IMR-90 (cell line): Measurements from ENCODE around the gene SLC30A10. TPM values are rescaled to one million over a fixed set of nuclear protein-coding genes. Genes with fewer than 3 reads are reported as not detected.

Experiments used
- ATAC-seq: fragments of 200-7000 bp; cut with Tn5 transposase; 2 replicates; pipeline ENCODE4 v1.9.1; 2020; ENCODE audit warnings: low read depth, mild to moderate bottlenecking, moderate library complexity
- BruUV-seq: library from RNA; stranded (reverse); fragments of 400-500 nt; replicated peaks from 2 replicates; lab custom pipeline; 2021; lab: Mats Ljungman, UMichigan
- CTCF ChIA-PET: fragments of 300-600 bp; formaldehyde crosslinking; extraction: SDS; loops from one replicate; lab custom pipeline; 2021; ENCODE audit warnings: antibody characterized with exemption; lab: Yijun Ruan, JAX
- POLR2A ChIA-PET: fragments of 300-600 bp; sonication (Branson Sonifier 250); formaldehyde crosslinking; loops from one replicate; lab custom pipeline; 2022; ENCODE audit warnings: antibody characterized with exemption; ENCODE audit not compliant: unreplicated experiment; lab: Charles Lee
- DNase-seq: peaks from one replicate; pipeline ENCODE4 v3.0.0; 2013
- H2AFZ ChIP-seq: replicated peaks from 2 replicates; pipeline ENCODE3; 2013; ENCODE audit warnings: low read length, mild to moderate bottlenecking; ENCODE audit not compliant: poor library complexity
- H2AK5ac ChIP-seq: 2 replicates; pipeline ENCODE4 v1.6.1; 2013; ENCODE audit warnings: low read depth, low read length, inconsistent platforms
- H2AK9ac ChIP-seq: replicated peaks from 2 replicates; pipeline ENCODE3; 2013; ENCODE audit warnings: mild to moderate bottlenecking, low read depth, low read length, moderate library complexity; ENCODE audit not compliant: poor library complexity
- H2BK120ac ChIP-seq: 2 replicates; pipeline ENCODE4 v1.6.1; 2013; ENCODE audit warnings: low read depth, low read length, inconsistent platforms
- H2BK15ac ChIP-seq: 3 replicates; pipeline ENCODE4 v1.6.1; 2013; ENCODE audit warnings: low read depth, low read length, inconsistent platforms
- H2BK20ac ChIP-seq: 2 replicates; pipeline ENCODE4 v1.6.1; 2013; ENCODE audit warnings: low read depth, mild to moderate bottlenecking, inconsistent platforms, low read length, moderate library complexity
- H2BK5ac ChIP-seq: 2 replicates; pipeline ENCODE4 v1.6.1; 2013; ENCODE audit warnings: mild to moderate bottlenecking, low read depth, low read length, inconsistent platforms; ENCODE audit not compliant: poor library complexity, severe bottlenecking
- H3K14ac ChIP-seq: replicated peaks from 2 replicates; pipeline ENCODE4 v1.6.1; 2013; ENCODE audit warnings: low read depth, low read length, inconsistent platforms
- H3K18ac ChIP-seq: 2 replicates; pipeline ENCODE4 v1.6.1; 2013; ENCODE audit warnings: low read depth, low read length, control low read depth
- H3K23ac ChIP-seq: 2 replicates; pipeline ENCODE4 v1.6.1; 2013; ENCODE audit warnings: low read depth, low read length, inconsistent platforms
- H3K27ac ChIP-seq: 2 replicates; pipeline ENCODE4 v1.5.1; 2013; ENCODE audit warnings: mild to moderate bottlenecking, control low read depth, low read length; ENCODE audit not compliant: insufficient read depth
- H3K27me3 ChIP-seq: 2 replicates; pipeline ENCODE4 v1.6.1; 2013; ENCODE audit warnings: low read length; ENCODE audit not compliant: control insufficient read depth, insufficient read depth
- H3K36me3 ChIP-seq: 2 replicates; pipeline ENCODE4 v1.6.1; 2013; ENCODE audit warnings: low read length, mixed read lengths; ENCODE audit not compliant: control insufficient read depth, insufficient read depth
- H3K4ac ChIP-seq: 2 replicates; pipeline ENCODE4 v1.6.1; 2013; ENCODE audit warnings: low read depth, low read length, inconsistent platforms
- H3K4me1 ChIP-seq: 2 replicates; pipeline ENCODE4 v1.6.1; 2013; ENCODE audit warnings: low read length, mixed read lengths; ENCODE audit not compliant: control insufficient read depth, insufficient read depth
- H3K4me2 ChIP-seq: 2 replicates; pipeline ENCODE4 v1.6.1; 2013; ENCODE audit warnings: low read depth, mild to moderate bottlenecking, control low read depth, low read length, moderate library complexity
- H3K4me3 ChIP-seq: 2 replicates; pipeline ENCODE4 v1.5.1; 2013; ENCODE audit warnings: low read depth, mild to moderate bottlenecking, control low read depth, low read length, moderate library complexity; ENCODE audit not compliant: insufficient read depth
- H3K56ac ChIP-seq: 2 replicates; pipeline ENCODE4 v1.6.1; 2013; ENCODE audit warnings: low read length, inconsistent platforms; ENCODE audit not compliant: insufficient read depth; ENCODE audit errors: extremely low read depth
- H3K79me1 ChIP-seq, 2 experiments: 2 replicates each; pipeline ENCODE4 v1.6.1; 2013; ENCODE audit warnings: low read length in 2 of 2, inconsistent platforms in 1 of 2, low read depth in 1 of 2
- H3K9ac ChIP-seq: 2 replicates; pipeline ENCODE4 v1.6.1; 2013; ENCODE audit warnings: low read depth, low read length, control low read depth
- H3K9me1 ChIP-seq: 2 replicates; pipeline ENCODE4 v1.6.1; 2013; ENCODE audit warnings: low read length, inconsistent platforms; ENCODE audit not compliant: insufficient read depth
- H3K9me3 ChIP-seq: 2 replicates; pipeline ENCODE4 v1.6.1; 2013; ENCODE audit warnings: low read length; ENCODE audit not compliant: control insufficient read depth, insufficient read depth
- H4K20me1 ChIP-seq: 2 replicates; pipeline ENCODE4 v1.6.1; 2013; ENCODE audit warnings: low read length, inconsistent platforms; ENCODE audit not compliant: insufficient read depth
- H4K5ac ChIP-seq: 2 replicates; pipeline ENCODE4 v1.6.1; 2013; ENCODE audit warnings: mild to moderate bottlenecking, low read depth, low read length, control low read depth
- H4K8ac ChIP-seq, 2 experiments: 2 replicates each; pipeline ENCODE4 v1.6.1; 2013; ENCODE audit warnings: low read depth in 2 of 2, low read length in 2 of 2, control low read depth in 1 of 2, inconsistent platforms in 1 of 2
- H4K91ac ChIP-seq: 2 replicates; pipeline ENCODE4 v1.6.1; 2013; ENCODE audit warnings: low read depth, low read length, inconsistent platforms; ENCODE audit not compliant: insufficient read depth
- BHLHE40 ChIP-seq: fragments of 150-350 bp; IDR thresholded peaks from 2 replicates; pipeline ENCODE4 v1.6.1; 2016; ENCODE audit warnings: mild to moderate bottlenecking, low read depth, low read length
- CEBPB ChIP-seq: IDR thresholded peaks from 2 replicates; pipeline ENCODE4 v1.6.1; 2012; ENCODE audit warnings: low read depth, low read length, improper control_type of control experiment
- CHD1 ChIP-seq: IDR thresholded peaks from 2 replicates; pipeline ENCODE4 v1.6.1; 2012; ENCODE audit warnings: low read depth, low read length, improper control_type of control experiment
- ELK1 ChIP-seq: fragments of 150-350 bp; IDR thresholded peaks from 2 replicates; pipeline ENCODE4 v1.6.1; 2016; ENCODE audit warnings: low read depth, mild to moderate bottlenecking, low read length, moderate library complexity, borderline replicate concordance
- FOS ChIP-seq: fragments of 150-350 bp; IDR thresholded peaks from 2 replicates; pipeline ENCODE4 v1.6.1; 2016; ENCODE audit warnings: low read depth, low read length
- MAFK ChIP-seq: IDR thresholded peaks from 2 replicates; pipeline ENCODE4 v1.6.1; 2012; ENCODE audit warnings: low read depth, low read length, improper control_type of control experiment
- MAZ ChIP-seq: IDR thresholded peaks from 2 replicates; pipeline ENCODE4 v1.6.1; 2012; ENCODE audit warnings: low read depth, mild to moderate bottlenecking, low read length, improper control_type of control experiment, moderate library complexity, borderline replicate concordance
- MXI1 ChIP-seq: IDR thresholded peaks from 2 replicates; pipeline ENCODE4 v1.6.1; 2012; ENCODE audit warnings: low read depth, mild to moderate bottlenecking, low read length, moderate library complexity, borderline replicate concordance
- NFE2L2 ChIP-seq: fragments of 150-350 bp; IDR thresholded peaks from 2 replicates; pipeline ENCODE4 v1.6.1; 2016; ENCODE audit warnings: low read depth, mild to moderate bottlenecking, low read length
- POLR2A ChIP-seq: IDR thresholded peaks from 2 replicates; pipeline ENCODE4 v1.6.1; 2012; ENCODE audit warnings: mild to moderate bottlenecking, low read depth, low read length
- RAD21 ChIP-seq: IDR thresholded peaks from 2 replicates; pipeline ENCODE4 v1.6.1; 2012; ENCODE audit warnings: low read length, improper control_type of control experiment
- RCOR1 ChIP-seq: IDR thresholded peaks from 2 replicates; pipeline ENCODE4 v1.6.1; 2012; ENCODE audit warnings: mild to moderate bottlenecking, low read length, improper control_type of control experiment; ENCODE audit not compliant: insufficient replicate concordance
- RFX5 ChIP-seq: IDR thresholded peaks from 2 replicates; pipeline ENCODE4 v1.8.0; 2012; ENCODE audit warnings: low read depth, mild to moderate bottlenecking, low read length, moderate library complexity
- SMC3 ChIP-seq: fragments of 150-350 bp; IDR thresholded peaks from 2 replicates; pipeline ENCODE4 v1.6.1; 2016; ENCODE audit warnings: low read depth, mild to moderate bottlenecking, antibody characterized with exemption, low read length, moderate library complexity
- dilution Hi-C: fragments of 300-500 bp; cut with HindIII; formaldehyde crosslinking; loops from one replicate; pipeline ENCODE4 v1.14.3; 2018; ENCODE audit warnings: low sequenced_read_pairs; ENCODE audit not compliant: unreplicated experiment
- in situ Hi-C: fragments of 300-500 bp; cut with MboI; formaldehyde crosslinking; loops from 3 replicates; pipeline ENCODE4 v1.14.3; 2019; ENCODE audit warnings: low sequenced_read_pairs, inconsistent platforms, mixed read lengths
- intact Hi-C: fragments of 100-400 bp; cut with micrococcal nuclease; formaldehyde crosslinking; loops from 2 replicates; pipeline ENCODE4 v1.10.0; 2022
- polyA plus RNA-seq, 3 experiments: library from polyadenylated mRNA; depleted of rRNA; stranded (reverse); fragments of >200 nt; gene quantifications; 2 replicates each; pipeline ENCODE4 v1.2.3, GENCODE V29; 2012; ENCODE audit warnings: low replicate concordance in 1 of 3
- total RNA-seq: library from RNA; depleted of rRNA; stranded (reverse); fragments of >200 nt; gene quantifications from 2 replicates; pipeline ENCODE4 v1.2.3, GENCODE V29; 2012
- TF ChIP-seq, protein P1 (sequence below): fragments of 150-350 bp; IDR thresholded peaks from 2 replicates; pipeline ENCODE4 v1.6.1; 2017; ENCODE audit warnings: mild to moderate bottlenecking, antibody characterized with exemption, low read length, low read depth

Gene SLC30A10
- total and polyA plus RNA-seq, 2 of the 4 experiments (the other 2 are of a cell fraction): not detected

DNA sequence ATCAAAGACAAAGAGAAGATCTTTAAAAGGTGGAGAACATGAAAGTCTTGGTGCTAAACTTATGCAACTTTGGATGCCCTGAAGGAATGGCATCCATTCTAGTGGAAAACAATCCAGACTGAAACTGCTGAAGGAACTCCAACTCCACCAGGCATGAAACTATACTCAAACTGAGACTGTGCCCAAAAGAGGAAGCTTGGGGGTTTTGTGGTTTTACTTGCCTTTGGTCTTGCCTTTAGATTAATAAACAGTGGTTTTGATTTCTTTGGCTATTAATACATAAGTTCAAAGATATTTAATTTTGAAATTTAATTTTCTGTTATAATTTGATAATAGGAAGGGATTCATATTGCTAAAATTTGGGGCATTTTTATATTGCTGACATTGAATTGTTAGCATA is 17.4 kb upstream of the SLC30A10 start:
- H2AK9ac ChIP-seq: no peak overlapping the region
- no peak overlapping the region for H2BK15ac ChIP-seq
- H3K4ac ChIP-seq: no peak overlapping the region
- no peaks in the 10 kb centered on the region for H3K36me3 ChIP-seq
- no peak for ATAC-seq
- H3K4me1 ChIP-seq: no peaks in the 10 kb centered on the region
- H4K20me1 ChIP-seq: no peaks in the 10 kb centered on the region
- CTCF ChIA-PET: no interaction called here
- H3K23ac ChIP-seq: no peak overlapping the region
- H3K27ac ChIP-seq: no peak overlapping the region
- no peaks in the 10 kb centered on the region for H3K9me1 ChIP-seq
- in situ Hi-C loops (no loop called here), dilution Hi-C loops (no loop called here), intact Hi-C loops (no loop called here)
- no peak overlapping the region for H4K91ac ChIP-seq
- no TSS peak for BruUV-seq
- POLR2A ChIA-PET: no interaction called here
- H3K9ac ChIP-seq: no peak overlapping the region
- H2AK5ac ChIP-seq: no peak overlapping the region
- no peak overlapping the region for H4K5ac ChIP-seq
- no peak overlapping the region for H3K4me2 ChIP-seq
- H3K56ac ChIP-seq: no peak overlapping the region
- no peak overlapping the region for H3K14ac ChIP-seq
- no peak overlapping the region for H2BK20ac ChIP-seq
- no peaks in the 10 kb centered on the region for H3K27me3 ChIP-seq
- no peak overlapping the region for H2BK5ac ChIP-seq
- H3K18ac ChIP-seq: no peak overlapping the region
- no peak overlapping the region for H4K8ac ChIP-seq
- no peak overlapping the region for H2BK120ac ChIP-seq
- no peak overlapping the region for H3K4me3 ChIP-seq
- DNase-seq: no peak
- TF ChIP-seq RCOR1 (no peak), POLR2A (no peak), FOS (no peak), CEBPB (no peak), NFE2L2 (no peak), MXI1 (no peak), MAFK (no peak), RFX5 (no peak), MAZ (no peak), RAD21 (no peak), CHD1 (no peak), ELK1 (no peak), BHLHE40 (no peak), SMC3 (no peak)
- TF ChIP-seq, protein P1, sequence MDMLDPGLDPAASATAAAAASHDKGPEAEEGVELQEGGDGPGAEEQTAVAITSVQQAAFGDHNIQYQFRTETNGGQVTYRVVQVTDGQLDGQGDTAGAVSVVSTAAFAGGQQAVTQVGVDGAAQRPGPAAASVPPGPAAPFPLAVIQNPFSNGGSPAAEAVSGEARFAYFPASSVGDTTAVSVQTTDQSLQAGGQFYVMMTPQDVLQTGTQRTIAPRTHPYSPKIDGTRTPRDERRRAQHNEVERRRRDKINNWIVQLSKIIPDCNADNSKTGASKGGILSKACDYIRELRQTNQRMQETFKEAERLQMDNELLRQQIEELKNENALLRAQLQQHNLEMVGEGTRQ: no peak
- no peak overlapping the region for H2AFZ ChIP-seq
- no peaks in the 10 kb centered on the region; the same call in 1 of the 2 replicates for H3K9me3 ChIP-seq
- H3K79me1 ChIP-seq: no peaks in the 10 kb centered on the region
